NCI-H2196 treated with DMSO at 0.1 percent for 48 hours (cell line): ENCODE results near the gene PJA1.

Experiments used
- DNase-seq: peaks from one replicate; lab custom pipeline; 2025; ENCODE audit not compliant: unreplicated experiment; lab: John Stamatoyannopoulos, UW

The PJA1 gene

GRCh38 chrX:69143530-69143929 lies 21.7 kb downstream of the PJA1 start:
- DNase-seq = no peak

GRCh38 chrX:69142788-69143469 lies 22.3 kb downstream of the PJA1 start:
- no peak for DNase-seq

GRCh38 chrX:69140837-69141236 lies 24.4 kb downstream of the PJA1 start:
- DNase-seq = no peak

GRCh38 chrX:69139516-69139915 lies 25.7 kb downstream of the PJA1 start:
- no peak for DNase-seq

- no peak for DNase-seq
Observed at GRCh38 chrX:69138512-69138911, 26.7 kb downstream of the PJA1 start.

GRCh38 chrX:69138118-69138390 lies 27.2 kb downstream of the PJA1 start:
- DNase-seq = no peak

GRCh38 chrX:69137371-69138117 lies 27.7 kb downstream of the PJA1 start:
- no peak for DNase-seq

- no peak for DNase-seq
Observed at GRCh38 chrX:69136546-69137331, 28.5 kb downstream of the PJA1 start.

GRCh38 chrX:69133921-69134542 lies 31.2 kb downstream of the PJA1 start:
- no peak for DNase-seq

- no peak for DNase-seq
Observed at GRCh38 chrX:69131886-69132285, 33.4 kb downstream of the PJA1 start.

GRCh38 chrX:69130439-69130838 lies 34.8 kb downstream of the PJA1 start:
- no peak for DNase-seq

GRCh38 chrX:69128588-69128987 lies 36.7 kb downstream of the PJA1 start:
- no peak for DNase-seq

- no peak for DNase-seq
Observed at GRCh38 chrX:69127466-69127865, 37.8 kb downstream of the PJA1 start.

- DNase-seq = no peak
Observed at GRCh38 chrX:69126642-69127041, 38.6 kb downstream of the PJA1 start.

- DNase-seq = no peak
Observed at GRCh38 chrX:69125094-69125493, 40.2 kb downstream of the PJA1 start.

GRCh38 chrX:69124108-69124507 lies 41.1 kb downstream of the PJA1 start:
- DNase-seq = no peak

GRCh38 chrX:69123481-69123880 lies 41.8 kb downstream of the PJA1 start:
- DNase-seq = no peak

GRCh38 chrX:69121321-69122000 lies 43.8 kb downstream of the PJA1 start:
- no peak for DNase-seq

- no peak for DNase-seq
Observed at GRCh38 chrX:69120476-69120875, 44.8 kb downstream of the PJA1 start.

GRCh38 chrX:69119122-69119521 lies 46.1 kb downstream of the PJA1 start:
- DNase-seq = no peak

GRCh38 chrX:69117876-69118526 lies 47.3 kb downstream of the PJA1 start:
- no peak for DNase-seq
